ENCODE measurements around the gene LYSMD4.
"Not testable (repeated sequence)": the region's sequence is repeated elsewhere in the genome, so short reads cannot be mapped to it uniquely, and the experiment has no call there.

LYSMD4 gene

GRCh38 chr15:99733268-99734039 lies at the start of gene LYSMD4:
TSS of gene LYSMD4 (minus strand) at chr15:99733437. CDS start at chr15:99731999, 1,438 bp downstream.
- TF ChIP-seq POLR2A (IDR thresholded peaks at IDR 0.05; ENCODE audit: low read depth, low read length), result peak; percentile 63
- FAIRE-seq (no peak), DNase-seq (ENCODE audit: insufficient read length, low spot score) (peak; percentile 92)

GRCh38 chr15:99782029-99782428 lies 48.8 kb upstream of the LYSMD4 start:
- DNase-seq (ENCODE audit: insufficient read length, low spot score); FAIRE-seq: not testable (repeated sequence)

DNA sequence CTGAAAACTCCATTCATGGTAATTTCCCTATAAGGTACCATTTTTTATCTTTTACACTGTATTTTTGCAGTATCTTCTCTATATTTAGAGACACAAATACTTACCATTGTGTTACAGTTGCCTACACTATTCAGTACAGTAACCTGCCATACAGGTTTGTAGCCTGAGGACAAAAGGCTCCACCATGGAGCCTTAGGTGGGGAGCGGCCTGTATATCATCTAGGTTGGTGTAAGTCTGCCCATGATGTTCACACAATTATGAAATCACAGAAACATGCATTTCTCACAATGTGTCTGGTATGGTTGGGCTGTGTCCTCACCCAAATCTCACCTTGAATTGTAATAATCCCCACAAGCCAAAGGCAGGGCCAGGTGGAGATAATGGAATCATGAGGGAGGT lies 43.9 kb upstream of the LYSMD4 start:
- no peak for TF ChIP-seq POLR2A (IDR thresholded peaks at IDR 0.05; ENCODE audit: low read depth, low read length)
- DNase-seq (ENCODE audit: insufficient read length, low spot score) (no peak), FAIRE-seq (no peak)

DNA sequence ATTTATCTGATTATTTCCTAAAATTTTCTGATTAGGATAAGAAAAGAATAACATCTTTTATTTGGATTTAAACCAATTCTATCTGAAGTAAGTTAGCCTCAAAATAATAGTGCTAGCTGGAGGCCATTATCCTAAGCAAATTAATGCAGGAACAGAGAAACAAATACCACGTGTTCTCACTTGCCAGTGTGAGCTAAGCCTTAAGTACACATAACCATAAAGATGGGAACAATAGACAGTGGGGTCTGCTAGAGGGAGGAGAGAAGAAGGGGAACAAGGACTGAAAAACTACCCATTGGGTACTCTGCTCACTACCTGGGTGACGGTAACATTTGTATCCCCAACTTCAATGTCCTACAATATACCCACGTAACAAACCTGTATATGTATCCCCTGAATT lies 31.3 kb upstream of the LYSMD4 start:
- no peak for DNase-seq (ENCODE audit: insufficient read length, low spot score)
- FAIRE-seq, result no peak
- no peak for TF ChIP-seq POLR2A (IDR thresholded peaks at IDR 0.05; ENCODE audit: low read depth, low read length)

DNA sequence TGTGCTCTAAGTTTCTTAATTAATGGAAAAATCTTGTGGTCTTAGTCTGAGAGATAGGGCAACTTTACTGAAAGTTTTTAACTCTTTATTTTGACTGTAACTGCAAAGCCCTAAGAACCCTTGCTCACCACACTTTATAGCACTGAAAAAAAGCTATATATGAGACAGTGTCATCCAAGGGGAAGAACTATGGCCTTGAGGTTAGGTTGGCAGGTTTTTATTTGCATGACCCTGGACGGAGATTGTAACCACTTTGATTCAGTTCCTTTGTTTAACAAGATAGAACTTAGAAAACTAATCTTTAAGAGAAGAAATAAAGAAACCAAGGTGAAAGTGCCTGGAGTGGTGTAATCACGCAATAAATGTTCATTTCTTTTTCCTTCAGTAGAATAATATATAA lies 30.6 kb upstream of the LYSMD4 start:
- DNase-seq (ENCODE audit: insufficient read length, low spot score), result no peak
- no peak for FAIRE-seq
- TF ChIP-seq POLR2A (IDR thresholded peaks at IDR 0.05; ENCODE audit: low read depth, low read length), result no peak

GRCh38 chr15:99762288-99762687 lies 29.1 kb upstream of the LYSMD4 start:
- TF ChIP-seq POLR2A (IDR thresholded peaks at IDR 0.05; ENCODE audit: low read depth, low read length), result no peak
- FAIRE-seq (no peak), DNase-seq (ENCODE audit: insufficient read length, low spot score) (no peak)

GRCh38 chr15:99755692-99756409 lies 22.6 kb upstream of the LYSMD4 start:
- DNase-seq (ENCODE audit: insufficient read length, low spot score) (peak; percentile 44), FAIRE-seq (no peak)
- no peak for TF ChIP-seq POLR2A (IDR thresholded peaks at IDR 0.05; ENCODE audit: low read depth, low read length)

GRCh38 chr15:99753066-99753465 lies 19.8 kb upstream of the LYSMD4 start:
- no peak for FAIRE-seq

GRCh38 chr15:99752556-99752955 lies 19.3 kb upstream of the LYSMD4 start:
- TF ChIP-seq POLR2A (IDR thresholded peaks at IDR 0.05; ENCODE audit: low read depth, low read length), result no peak
- DNase-seq (ENCODE audit: insufficient read length, low spot score) (no peak), FAIRE-seq (no peak)

More at GRCh38 chr15:99753066-99753465, 19.8 kb upstream of the LYSMD4 start:
- TF ChIP-seq POLR2A (IDR thresholded peaks at IDR 0.05; ENCODE audit: low read depth, low read length), result no peak
- DNase-seq (ENCODE audit: insufficient read length, low spot score), result no peak

DNA sequence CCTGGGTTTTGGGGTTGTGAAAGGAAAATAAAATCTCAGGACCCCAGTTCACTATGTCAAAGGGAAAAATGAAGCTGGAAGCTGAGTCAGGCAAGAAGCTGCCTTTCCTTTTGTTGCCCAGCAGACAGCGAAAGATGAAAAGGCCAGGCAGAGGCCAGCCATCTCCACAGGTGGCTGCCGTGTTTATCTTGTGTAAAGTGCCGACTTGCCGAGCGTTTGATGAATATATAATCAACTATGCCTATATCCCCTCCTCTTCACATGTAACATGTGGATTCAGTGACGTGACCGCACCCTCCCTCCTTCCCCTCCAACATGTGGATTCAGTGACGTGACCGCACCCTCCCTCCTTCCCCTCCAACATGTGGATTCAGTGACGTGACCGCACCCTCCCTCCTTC lies 17.1 kb upstream of the LYSMD4 start:
- not testable (repeated sequence) for DNase-seq (ENCODE audit: insufficient read length, low spot score); FAIRE-seq

- no peak for DNase-seq (ENCODE audit: insufficient read length, low spot score)
- FAIRE-seq, result no peak
- TF ChIP-seq POLR2A (IDR thresholded peaks at IDR 0.05; ENCODE audit: low read depth, low read length), result no peak
Measured at GRCh38 chr15:99749386-99749785, 16.1 kb upstream of the LYSMD4 start.

GRCh38 chr15:99745370-99746086 lies 12.3 kb upstream of the LYSMD4 start:
- no peak for TF ChIP-seq POLR2A (IDR thresholded peaks at IDR 0.05; ENCODE audit: low read depth, low read length)
- FAIRE-seq (no peak), DNase-seq (ENCODE audit: insufficient read length, low spot score) (no peak)

- DNase-seq (ENCODE audit: insufficient read length, low spot score), result no peak
- TF ChIP-seq POLR2A (IDR thresholded peaks at IDR 0.05; ENCODE audit: low read depth, low read length), result no peak
- no peak for FAIRE-seq
Measured at GRCh38 chr15:99744142-99744541, 10.9 kb upstream of the LYSMD4 start.

- no peak for TF ChIP-seq POLR2A (IDR thresholded peaks at IDR 0.05; ENCODE audit: low read depth, low read length)
- no peak for FAIRE-seq
- DNase-seq (ENCODE audit: insufficient read length, low spot score), result no peak
Measured at GRCh38 chr15:99741835-99742234, 8.6 kb upstream of the LYSMD4 start.

Data from H54 (cell line).